Natural killer cell (primary cell): ENCODE data around the gene IFNA13. TPM values are rescaled to one million over a fixed set of nuclear protein-coding genes. Genes with fewer than 3 reads are reported as not detected.
A peak's percentile ranks its signal among the peaks of the same experiment; 100 is the strongest.

Experiments used
- ATAC-seq, 3 donors: fragments of 150-1000 bp in 2 of 3; fragments of 200-7000 bp in 1 of 3; cut with Tn5 transposase; 1 replicate in 1 of 3; 2 replicates in 2 of 3; pipeline ENCODE4 v1.10.0; 2021; ENCODE audit warnings: mild to moderate bottlenecking in 2 of 3, moderate library complexity in 2 of 3
- DNase-seq, 2 donors: peaks; one replicate each; pipeline versions ENCODE4 v3.0.0 to v3.0.0-alpha.2; 2013 to 2021; ENCODE audit warnings: mixed read lengths in 1 of 2
- H3K27ac ChIP-seq: one replicate; pipeline ENCODE4 v1.5.1; 2013; ENCODE audit warnings: mild to moderate bottlenecking, low read length
- H3K27me3 ChIP-seq: one replicate; pipeline ENCODE4 v1.6.1; 2013; ENCODE audit warnings: low read length; ENCODE audit not compliant: control insufficient read depth, insufficient read depth
- H3K36me3 ChIP-seq: one replicate; pipeline ENCODE4 v1.6.1; 2013; ENCODE audit warnings: low read length; ENCODE audit not compliant: control insufficient read depth, insufficient read depth
- H3K4me1 ChIP-seq: one replicate; pipeline ENCODE4 v1.6.1; 2013; ENCODE audit warnings: low read length; ENCODE audit not compliant: control insufficient read depth, insufficient read depth
- H3K4me3 ChIP-seq: one replicate; pipeline ENCODE4 v1.5.1; 2013; ENCODE audit warnings: low read length
- H3K9me3 ChIP-seq: one replicate; pipeline ENCODE4 v1.6.1; 2013; ENCODE audit warnings: low read length; ENCODE audit not compliant: control insufficient read depth, insufficient read depth
- H3K27ac Mint-ChIP-seq, 2 donors: one replicate each; pipeline ENCODE4 v1.8.0; 2022; ENCODE audit warnings: mild to moderate bottlenecking in 2 of 2, mixed read lengths in 2 of 2, moderate library complexity in 1 of 2
- H3K27me3 Mint-ChIP-seq, 2 donors: one replicate each; pipeline ENCODE4 v1.8.0; 2022; ENCODE audit warnings: low read depth in 2 of 2, mixed read lengths in 2 of 2
- H3K36me3 Mint-ChIP-seq: one replicate; pipeline ENCODE4 v1.8.0; 2022; ENCODE audit warnings: mixed read lengths
- H3K4me1 Mint-ChIP-seq, 2 donors: one replicate each; pipeline ENCODE4 v1.8.0; 2022; ENCODE audit warnings: mixed read lengths in 2 of 2
- H3K4me3 Mint-ChIP-seq: one replicate; pipeline ENCODE4 v1.8.0; 2022; ENCODE audit warnings: mild to moderate bottlenecking, moderate library complexity, mixed read lengths
- H3K9me3 Mint-ChIP-seq, 2 donors: one replicate each; pipeline ENCODE4 v1.8.0; 2022; ENCODE audit warnings: mixed read lengths in 2 of 2
- WGBS: methylation state at CpG from one replicate; pipeline ENCODE4 v1.1.7; 2013; ENCODE audit warnings: missing lambda C conversion rate; ENCODE audit not compliant: insufficient coverage; 5-methylcytosine and 5-hydroxymethylcytosine counted together
- intact Hi-C: fragments of 100-400 bp; cut with micrococcal nuclease; formaldehyde crosslinking; loops from one replicate; pipeline ENCODE4 v1.14.2; 2022
- total RNA-seq, 4 donors: library from RNA; stranded (reverse); fragments of 120-200 nt in 1 of 4; gene quantifications; one replicate each; pipeline versions ENCODE4 v1.2.3 to v1.2.4, GENCODE V29; 2013 to 2022
- TF ChIP-seq, protein P1 (sequence below): fragments of 200-600 bp; IDR thresholded peaks from one replicate; pipeline ENCODE4 v1.8.0; 2022; ENCODE audit warnings: antibody characterized with exemption

The IFNA13 gene
- total RNA-seq, 3 donors from 2014 or later (not counting 1 experiment from before 2014, with no cell fraction given), result not detected

DNA sequence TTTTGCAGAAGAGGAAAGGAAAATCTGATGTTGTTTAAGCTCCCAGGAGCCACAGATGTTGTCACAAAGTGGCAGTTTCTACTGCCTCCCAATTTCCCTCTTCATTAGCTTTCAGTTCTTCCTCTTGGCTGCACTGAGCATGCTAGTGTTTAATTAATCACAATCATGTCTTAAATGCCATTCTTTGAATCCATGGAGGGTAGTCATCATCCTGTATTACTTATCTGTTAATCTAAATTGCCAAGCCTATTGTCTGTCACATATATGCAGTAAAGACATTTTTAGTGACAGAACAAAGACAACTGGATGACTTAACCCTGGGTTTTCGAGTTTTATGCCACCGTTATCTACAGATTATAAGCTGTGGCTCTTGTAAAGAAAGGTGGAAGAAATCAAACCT is 47.4 kb downstream of the IFNA13 start:
- H3K9me3 ChIP-seq, result no peaks in the 10 kb centered on the region
- no peak for ATAC-seq
- no peak overlapping the region for H3K4me3 ChIP-seq
- Mint-ChIP-seq H3K4me3 (no peak overlapping the region), H3K36me3 (no peaks in the 10 kb centered on the region), H3K27ac (peak overlapping the region in 1 of 2 donors; percentile 47), H3K4me1 (peaks cover 11 to 18% of the 10 kb centered on the region in 2 donors), H3K27me3 (no peaks in the 10 kb centered on the region), H3K9me3 (no peaks in the 10 kb centered on the region)
- H3K36me3 ChIP-seq, result peaks cover 29% of the 10 kb centered on the region
- WGBS, result 76% methylated on average over 2 of the region's 2 CpGs
- H3K27ac ChIP-seq, result no peak overlapping the region
- no peaks in the 10 kb centered on the region for H3K27me3 ChIP-seq
- TF ChIP-seq, protein P1, sequence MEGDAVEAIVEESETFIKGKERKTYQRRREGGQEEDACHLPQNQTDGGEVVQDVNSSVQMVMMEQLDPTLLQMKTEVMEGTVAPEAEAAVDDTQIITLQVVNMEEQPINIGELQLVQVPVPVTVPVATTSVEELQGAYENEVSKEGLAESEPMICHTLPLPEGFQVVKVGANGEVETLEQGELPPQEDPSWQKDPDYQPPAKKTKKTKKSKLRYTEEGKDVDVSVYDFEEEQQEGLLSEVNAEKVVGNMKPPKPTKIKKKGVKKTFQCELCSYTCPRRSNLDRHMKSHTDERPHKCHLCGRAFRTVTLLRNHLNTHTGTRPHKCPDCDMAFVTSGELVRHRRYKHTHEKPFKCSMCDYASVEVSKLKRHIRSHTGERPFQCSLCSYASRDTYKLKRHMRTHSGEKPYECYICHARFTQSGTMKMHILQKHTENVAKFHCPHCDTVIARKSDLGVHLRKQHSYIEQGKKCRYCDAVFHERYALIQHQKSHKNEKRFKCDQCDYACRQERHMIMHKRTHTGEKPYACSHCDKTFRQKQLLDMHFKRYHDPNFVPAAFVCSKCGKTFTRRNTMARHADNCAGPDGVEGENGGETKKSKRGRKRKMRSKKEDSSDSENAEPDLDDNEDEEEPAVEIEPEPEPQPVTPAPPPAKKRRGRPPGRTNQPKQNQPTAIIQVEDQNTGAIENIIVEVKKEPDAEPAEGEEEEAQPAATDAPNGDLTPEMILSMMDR, result no peak
- intact Hi-C loops, result no loop called here
- no peaks in the 10 kb centered on the region for H3K4me1 ChIP-seq
- no peak for DNase-seq

DNA sequence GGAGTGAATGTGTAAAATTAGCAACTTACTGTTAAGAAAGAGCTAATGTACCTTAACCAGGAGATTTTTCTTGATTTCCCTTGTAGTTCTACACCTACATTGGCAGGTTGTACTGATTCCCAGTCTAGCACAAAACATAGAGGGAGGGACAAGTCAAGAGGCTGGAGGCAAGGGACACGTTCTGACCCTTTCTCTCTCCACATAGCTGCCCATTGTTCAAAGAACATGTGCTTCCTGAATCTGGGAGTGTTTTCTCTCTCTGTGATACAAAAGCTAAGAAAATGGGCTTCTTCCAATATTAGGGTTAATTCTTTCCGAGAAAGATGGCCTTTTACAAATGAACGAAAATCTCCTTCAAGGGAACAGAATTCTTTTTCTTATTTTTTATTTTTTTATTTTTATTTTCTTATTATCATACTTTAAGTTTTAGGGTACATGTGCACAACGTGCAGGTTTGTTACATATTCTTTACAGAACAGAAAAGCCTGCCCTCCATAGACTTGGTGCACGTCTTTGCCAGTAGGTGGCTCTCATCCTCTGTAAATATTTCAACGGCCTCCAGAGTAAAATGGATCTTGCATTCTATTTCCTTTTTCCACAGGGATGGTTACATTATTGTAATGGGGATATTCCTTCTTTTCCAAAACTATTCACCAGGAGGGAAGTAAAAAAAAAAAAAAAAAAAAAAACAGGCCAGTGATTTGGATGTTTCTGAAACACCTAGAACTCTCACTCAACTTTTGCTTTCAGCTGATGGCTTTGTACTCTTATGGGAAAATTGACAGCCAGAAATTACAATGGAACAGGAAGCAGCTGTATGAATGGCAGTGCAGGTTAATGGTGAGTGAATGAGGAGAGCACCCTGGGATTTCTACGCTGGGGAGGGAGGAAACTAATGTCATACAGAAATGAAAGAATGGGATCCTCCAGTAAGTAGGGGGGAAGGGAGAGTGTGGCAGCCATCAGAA is 49.6 kb downstream of the IFNA13 start:
- peak; percentile 74 to 81 (median 77) for ATAC-seq
- peak in 1 of 2 donors; percentile 66 for DNase-seq
- Histone ChIP-seq H3K27ac (no peak overlapping the region), H3K27me3 (no peaks in the 10 kb centered on the region), H3K4me1 (no peaks in the 10 kb centered on the region), H3K36me3 (peaks cover 16% of the 10 kb centered on the region), H3K4me3 (no peak overlapping the region), H3K9me3 (no peaks in the 10 kb centered on the region)
- TF ChIP-seq, protein P1, result peak; percentile 70
- intact Hi-C loops, result loop anchor here (1.0 kb wide), 1 partner anchor 471 kb away; no protein-coding TSS in a partner anchor
- Mint-ChIP-seq H3K9me3 (no peaks in the 10 kb centered on the region), H3K4me3 (no peak overlapping the region), H3K4me1 (peaks cover 0 to 4% of the 10 kb centered on the region in 2 donors), H3K27ac (peak overlapping the region in 1 of 2 donors; percentile 66), H3K27me3 (peaks cover 0 to 5% of the 10 kb centered on the region in 2 donors), H3K36me3 (peaks cover 4% of the 10 kb centered on the region)
- 33% methylated on average over 4 of the region's 7 CpGs for WGBS

Other genes with a start within 250 kb of the IFNA13 start
- not detected for gene IFNW1, start 226.2 kb downstream of the IFNA13 start, total RNA-seq
- gene IFNA21, start 201.4 kb downstream of the IFNA13 start, total RNA-seq, result not detected
- gene IFNA4, start 180.5 kb downstream of the IFNA13 start, total RNA-seq, result not detected
- gene IFNA7, start 165.9 kb downstream of the IFNA13 start, total RNA-seq, result not detected
- gene IFNA10, start 160.9 kb downstream of the IFNA13 start, total RNA-seq, result not detected
- not detected for gene IFNA16, start 150.7 kb downstream of the IFNA13 start, total RNA-seq
- not detected for gene IFNA17, start 139.8 kb downstream of the IFNA13 start, total RNA-seq
- not detected for gene IFNA14, start 128.1 kb downstream of the IFNA13 start, total RNA-seq
- gene IFNA5, start 62.7 kb downstream of the IFNA13 start, total RNA-seq, result not detected
- gene KLHL9, start 32.7 kb downstream of the IFNA13 start, total RNA-seq, result 10 to 100 TPM; 13.5 to 17.2 (median 13.6) TPM
- gene IFNA6, start 17.2 kb downstream of the IFNA13 start, total RNA-seq, result not detected
- gene IFNA2, start 17.3 kb upstream of the IFNA13 start, total RNA-seq, result not detected
- gene IFNA8, start 41.1 kb upstream of the IFNA13 start, total RNA-seq, result not detected
- not detected for gene IFNA1, start 72.4 kb upstream of the IFNA13 start, total RNA-seq
- not detected for gene IFNE, start 114.3 kb upstream of the IFNA13 start, total RNA-seq